Ovary (tissue), 9 donors: Measurements from ENCODE around the gene RNF166. TPM values are rescaled to one million over a fixed set of nuclear protein-coding genes. Genes with fewer than 3 reads are reported as not detected.

ENCODE experiments used
- DNase-seq, 5 donors: peaks; one replicate each; pipeline ENCODE4 v3.0.0-alpha.2; 2019 to 2020
- H3K27ac ChIP-seq, 2 donors: fragments of 200-600 bp; one replicate each; pipeline versions ENCODE4 v1.5.1 to v1.8.0; 2019 to 2022
- H3K27me3 ChIP-seq: fragments of 200-600 bp; one replicate; pipeline ENCODE4 v1.8.0; 2022
- H3K36me3 ChIP-seq: fragments of 200-600 bp; sonication (generic); one replicate; pipeline ENCODE4 v1.5.1; 2019
- H3K4me1 ChIP-seq: one replicate; pipeline ENCODE4 v1.8.1; 2013; ENCODE audit warnings: mild to moderate bottlenecking, moderate library complexity; ENCODE audit not compliant: insufficient read depth
- H3K4me3 ChIP-seq: fragments of 200-600 bp; sonication (generic); one replicate; pipeline ENCODE4 v1.5.1; 2017
- H3K9me3 ChIP-seq, 2 donors: fragments of 200-600 bp in 1 of 2; sonication (generic) in 1 of 2; one replicate each; pipeline versions ENCODE4 v1.5.1 to v1.8.1; 2013 to 2019; ENCODE audit warnings: mild to moderate bottlenecking in 1 of 2, moderate library complexity in 1 of 2
- EP300 ChIP-seq: sonication (generic); formaldehyde crosslinking; IDR thresholded peaks from one replicate; pipeline ENCODE4 v1.6.1; 2017; ENCODE audit warnings: antibody characterized with exemption
- POLR2A ChIP-seq: fragments of 450-650 bp; IDR thresholded peaks from one replicate; pipeline ENCODE4 v1.6.1; 2017; ENCODE audit warnings: antibody characterized with exemption, mild to moderate bottlenecking, moderate library complexity
- WGBS, 3 donors: extraction: QIAGEN DNeasy Blood & Tissue Kit in 1 of 3; methylation state at CpG; one replicate each; pipeline versions ENCODE4 v1.1.5 to v1.1.7; 2013 to 2017; 5-methylcytosine and 5-hydroxymethylcytosine counted together
- intact Hi-C, 4 donors: fragments of 100-400 bp; cut with DNase I; formaldehyde crosslinking; loops; one replicate each; pipeline versions ENCODE4 v1.11.0 to v1.15.1; 2022 to 2023
- polyA plus RNA-seq, 2 donors: library from polyadenylated mRNA; stranded (reverse); fragments of 200-250 nt in 1 of 2; fragments of 350-450 nt in 1 of 2; fragmentation: Illumina TruSeq in 1 of 2; extraction: RNeasy Lipid Tissue Mini Kit (QIAGEN cat#74804) in 1 of 2; gene quantifications; one replicate each; pipeline ENCODE4 v1.2.3, GENCODE V29; 2013 to 2014
- total RNA-seq, 7 donors: library from RNA; depleted of rRNA in 2 of 7; stranded (reverse); fragments of >200 nt in 2 of 7; fragmentation: NEBNext Ultra II Directional in 3 of 7; extraction: Animal tissue kit (Norgen Biotek cat#: 25700) in 3 of 7; gene quantifications; one replicate each; pipeline versions ENCODE4 v1.1.0 to v1.2.4, GENCODE V29; 2016 to 2023
- TF ChIP-seq, protein P1 (sequence below), 3 donors: fragments of 450-650 bp in 2 of 3; fragments of 200-600 bp in 1 of 3; IDR thresholded peaks; one replicate each; pipeline versions ENCODE4 v1.5.1 to v1.8.0; 2016 to 2022; ENCODE audit warnings: antibody characterized with exemption in 3 of 3, mild to moderate bottlenecking in 1 of 3
- donor health status: DM: no; HTN: no; CAD: no; lungs with moderate emphysema.
- donor health status: DM: no; HTN: no; CAD: no.
- donor health status: Bipolar disorder and iron deficiency.
- donor health status: DM: yes; HTN: yes; CAD: no.
- donor health status: DM: no; HTN: no; CAD: no.
- donor health status: DM: yes; HTN: yes; CAD: no.

Gene RNF166
- total and polyA plus RNA-seq, 9 donors: 4.7 to 26.5 (median 20.9) TPM

DNA sequence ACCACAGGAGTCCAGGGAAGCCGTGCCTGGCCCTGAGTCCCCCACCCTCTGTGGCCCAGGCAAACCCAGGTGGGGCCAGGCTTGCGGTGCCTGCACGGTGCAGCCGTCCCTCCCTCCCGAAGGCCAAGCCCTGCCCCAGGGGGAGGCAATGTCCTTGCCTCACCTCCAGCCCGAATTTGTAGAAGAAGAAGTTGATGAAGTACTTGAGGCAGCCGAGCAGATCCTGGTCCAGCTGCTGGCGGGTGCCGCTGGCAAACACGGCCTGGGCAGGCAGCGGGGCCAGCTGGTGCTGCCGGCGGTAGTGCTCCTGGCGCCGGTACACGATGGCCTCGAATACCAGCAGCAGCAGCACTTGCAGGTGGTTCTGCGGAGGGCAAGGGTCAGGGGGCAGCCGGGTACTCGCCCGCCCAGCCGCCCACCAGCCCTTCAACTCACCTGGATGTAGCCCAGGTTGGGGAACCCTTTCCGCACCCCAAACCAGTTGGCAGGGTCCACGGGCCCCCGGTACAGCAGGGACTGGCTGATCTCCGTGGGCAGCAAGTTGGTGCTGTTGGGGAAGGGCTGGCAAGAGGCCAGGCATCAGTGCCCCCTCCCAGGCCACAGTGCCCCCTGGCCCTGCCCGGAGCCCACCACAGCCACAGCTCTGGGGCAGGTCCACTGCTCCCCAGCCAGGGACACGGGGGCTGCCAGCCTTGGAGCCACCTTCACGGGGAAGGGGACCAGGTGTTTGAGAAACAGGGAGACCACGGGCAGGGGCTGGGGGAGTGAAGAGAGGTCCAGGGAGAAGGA, 26.2 kb upstream of the RNF166 start:
- H3K9me3 ChIP-seq: no peaks in the 10 kb centered on the region
- H3K27me3 ChIP-seq: no peaks in the 10 kb centered on the region
- H3K4me1 ChIP-seq: no peaks in the 10 kb centered on the region
- DNase-seq: no peak
- H3K27ac ChIP-seq: no peak overlapping the region
- WGBS, 3 donors: 67 to 80% (median 78%) methylated on average over 30 of the region's 30 CpGs
- no peak overlapping the region for H3K4me3 ChIP-seq
- no peaks in the 10 kb centered on the region for H3K36me3 ChIP-seq
- intact Hi-C loops: loop anchor here in 1 of 4 donors (10.0 kb wide), 1 partner anchor 482 kb away; the partner anchor contains the start of gene ZNF778
- no peak for TF ChIP-seq POLR2A
- TF ChIP-seq, protein P1, sequence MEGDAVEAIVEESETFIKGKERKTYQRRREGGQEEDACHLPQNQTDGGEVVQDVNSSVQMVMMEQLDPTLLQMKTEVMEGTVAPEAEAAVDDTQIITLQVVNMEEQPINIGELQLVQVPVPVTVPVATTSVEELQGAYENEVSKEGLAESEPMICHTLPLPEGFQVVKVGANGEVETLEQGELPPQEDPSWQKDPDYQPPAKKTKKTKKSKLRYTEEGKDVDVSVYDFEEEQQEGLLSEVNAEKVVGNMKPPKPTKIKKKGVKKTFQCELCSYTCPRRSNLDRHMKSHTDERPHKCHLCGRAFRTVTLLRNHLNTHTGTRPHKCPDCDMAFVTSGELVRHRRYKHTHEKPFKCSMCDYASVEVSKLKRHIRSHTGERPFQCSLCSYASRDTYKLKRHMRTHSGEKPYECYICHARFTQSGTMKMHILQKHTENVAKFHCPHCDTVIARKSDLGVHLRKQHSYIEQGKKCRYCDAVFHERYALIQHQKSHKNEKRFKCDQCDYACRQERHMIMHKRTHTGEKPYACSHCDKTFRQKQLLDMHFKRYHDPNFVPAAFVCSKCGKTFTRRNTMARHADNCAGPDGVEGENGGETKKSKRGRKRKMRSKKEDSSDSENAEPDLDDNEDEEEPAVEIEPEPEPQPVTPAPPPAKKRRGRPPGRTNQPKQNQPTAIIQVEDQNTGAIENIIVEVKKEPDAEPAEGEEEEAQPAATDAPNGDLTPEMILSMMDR (IDR thresholded peaks at IDR 0.05): no peak

DNA sequence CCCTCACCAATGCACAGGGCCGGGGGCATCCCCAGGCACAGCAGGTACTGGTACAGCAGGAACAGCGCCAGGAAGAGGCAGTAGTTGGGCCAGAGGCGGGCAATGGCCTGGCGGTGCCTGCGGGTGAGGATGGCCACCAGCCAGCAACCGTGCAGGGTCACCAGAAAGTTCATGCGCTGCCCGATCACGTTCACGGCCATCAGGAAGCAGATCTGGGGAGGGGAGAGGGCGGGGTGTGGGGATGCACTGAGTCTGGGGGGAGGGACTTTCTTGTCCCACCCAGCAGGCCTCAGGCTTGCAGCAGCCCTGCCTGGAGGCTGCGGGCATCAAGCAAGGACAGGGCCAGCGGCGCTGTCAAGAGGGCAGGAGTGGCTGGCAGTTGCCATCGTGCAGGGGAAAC, 25.5 kb upstream of the RNF166 start:
- Histone ChIP-seq H3K27me3 (no peaks in the 10 kb centered on the region), H3K4me3 (no peak overlapping the region), H3K27ac (no peak overlapping the region), H3K4me1 (no peaks in the 10 kb centered on the region), H3K9me3 (no peaks in the 10 kb centered on the region), H3K36me3 (no peaks in the 10 kb centered on the region)
- intact Hi-C loops: loop anchor here in 1 of 4 donors (10.0 kb wide), 1 partner anchor 483 kb away; the partner anchor contains the start of gene ZNF778
- TF ChIP-seq POLR2A (no peak), EP300 (no peak)
- TF ChIP-seq, protein P1 (IDR thresholded peaks at IDR 0.05): no peak
- 77 to 88% (median 82%) methylated on average over 12 to 15 of the region's 15 CpGs for WGBS, 3 donors
- no peak for DNase-seq

DNA sequence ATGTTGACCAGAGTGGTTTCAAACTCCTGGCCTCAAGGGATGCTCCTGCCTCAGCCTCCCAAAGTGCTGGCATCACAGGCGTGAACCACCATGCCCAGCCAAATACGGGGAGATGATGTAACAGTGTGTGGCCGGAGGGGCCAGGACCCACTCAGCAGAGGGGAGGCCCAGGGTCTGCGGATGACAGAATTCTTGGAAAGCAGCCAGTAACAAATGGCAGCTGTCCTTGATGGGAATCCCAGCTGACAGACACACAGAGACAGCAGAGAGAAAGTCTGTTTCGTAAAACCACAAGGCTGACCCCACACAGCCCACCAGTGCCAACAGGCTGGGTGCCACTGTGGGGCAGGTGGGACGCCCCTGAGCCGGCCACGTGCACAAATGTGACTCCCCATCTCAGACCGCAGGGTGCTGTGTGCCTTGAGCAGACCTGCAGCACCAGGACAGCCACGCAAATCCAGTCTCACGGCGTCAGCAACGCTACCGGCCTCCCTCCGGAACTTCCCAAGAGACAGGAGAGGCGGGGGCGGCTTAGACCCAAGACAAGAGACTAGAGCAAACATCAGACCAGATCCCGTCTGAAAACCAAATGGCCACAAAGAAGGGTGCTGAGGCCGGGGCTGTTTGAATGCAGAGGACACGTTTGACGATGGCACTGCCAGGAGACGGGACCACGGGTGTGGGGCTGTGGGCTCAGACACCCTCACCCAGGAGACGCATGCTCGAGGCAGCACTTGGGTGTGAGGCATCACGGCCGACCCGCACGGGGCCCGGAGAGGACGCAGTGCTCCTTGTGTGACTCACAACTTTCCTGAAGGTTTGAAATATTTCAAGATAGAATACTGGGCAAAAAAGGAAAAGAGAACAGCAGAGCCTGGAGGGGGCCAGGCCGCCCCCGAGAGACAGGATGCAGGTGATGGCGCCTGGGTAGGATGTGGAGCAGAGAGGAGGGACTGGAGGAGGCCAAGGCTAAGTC, 24.7 kb upstream of the RNF166 start:
- WGBS, 3 donors: 78 to 85% (median 81%) methylated on average over 34 of the region's 34 CpGs
- no peaks in the 10 kb centered on the region for H3K9me3 ChIP-seq

DNA sequence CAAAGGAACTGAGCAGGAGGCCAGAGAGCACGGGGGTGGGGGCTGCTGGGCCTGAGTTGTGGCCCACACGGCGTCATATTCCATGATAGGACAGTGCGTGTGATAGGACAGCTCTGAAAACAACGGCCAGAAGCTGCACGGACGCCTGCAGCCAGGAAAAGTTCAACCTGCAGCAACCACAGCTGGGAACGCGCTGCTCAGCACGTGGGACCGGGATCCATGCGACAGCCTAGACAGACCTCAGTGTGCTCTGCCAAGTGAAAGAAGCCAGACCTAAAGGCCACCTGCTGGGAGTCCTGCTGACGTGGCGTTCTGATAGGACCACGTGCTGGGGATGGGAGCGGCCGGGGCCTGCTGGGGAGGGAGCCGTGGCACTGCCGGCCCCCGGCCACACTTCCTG, 21.7 kb upstream of the RNF166 start:
- Histone ChIP-seq H3K27me3 (no peaks in the 10 kb centered on the region), H3K4me1 (no peaks in the 10 kb centered on the region), H3K27ac (no peak overlapping the region), H3K9me3 (no peaks in the 10 kb centered on the region), H3K36me3 (no peaks in the 10 kb centered on the region), H3K4me3 (no peak overlapping the region)
- intact Hi-C loops: no loop called here
- DNase-seq: no peak
- TF ChIP-seq EP300 (no peak), POLR2A (no peak)
- TF ChIP-seq, protein P1 (IDR thresholded peaks at IDR 0.05): no peak
- WGBS, 3 donors: 67 to 72% (median 69%) methylated on average over 20 of the region's 20 CpGs

More for the DNA sequence above, 24.7 kb upstream of the RNF166 start:
- Histone ChIP-seq H3K4me1 (no peaks in the 10 kb centered on the region), H3K27ac (no peak overlapping the region), H3K27me3 (no peaks in the 10 kb centered on the region), H3K4me3 (no peak overlapping the region), H3K36me3 (no peaks in the 10 kb centered on the region)
- TF ChIP-seq EP300 (no peak), POLR2A (no peak)
- TF ChIP-seq, protein P1 (IDR thresholded peaks at IDR 0.05): no peak
- no peak for DNase-seq
- intact Hi-C loops: loop anchor here in 1 of 4 donors (10.0 kb wide), 1 partner anchor 484 kb away; the partner anchor contains the start of gene ZNF778
